GF-D8 (cell line): Measurements from ENCODE around the gene POLG.

Experiments used
- DNase-seq: peaks from one replicate; lab custom pipeline; 2025; lab: John Stamatoyannopoulos, UW

The POLG gene

GRCh38 chr15:89334510-89335297 lies at the start of gene POLG:
Gene POLG (minus strand): TSS chr15:89334824. CDS start chr15:89333754, 1,070 bp downstream.
- DNase-seq, result peak; percentile 95

- no peak for DNase-seq
Measured at GRCh38 chr15:89384176-89384604, 49.6 kb upstream of the POLG start.

GRCh38 chr15:89383365-89384175 lies 48.9 kb upstream of the POLG start:
- no peak for DNase-seq

- no peak for DNase-seq
Measured at GRCh38 chr15:89381888-89382686, 47.5 kb upstream of the POLG start.

GRCh38 chr15:89381331-89381730 lies 46.7 kb upstream of the POLG start:
- no peak for DNase-seq

- DNase-seq, result no peak
Measured at GRCh38 chr15:89379818-89380217, 45.2 kb upstream of the POLG start.

- no peak for DNase-seq
Measured at GRCh38 chr15:89379251-89379695, 44.6 kb upstream of the POLG start.

- no peak for DNase-seq
Measured at GRCh38 chr15:89378296-89379151, 43.9 kb upstream of the POLG start.

- DNase-seq, result no peak
Measured at GRCh38 chr15:89377842-89378295, 43.2 kb upstream of the POLG start.

GRCh38 chr15:89377024-89377841 lies 42.6 kb upstream of the POLG start:
- no peak for DNase-seq

GRCh38 chr15:89376388-89376787 lies 41.8 kb upstream of the POLG start:
- no peak for DNase-seq

GRCh38 chr15:89375093-89376005 lies 40.7 kb upstream of the POLG start:
- DNase-seq, result no peak

GRCh38 chr15:89374086-89374981 lies 39.7 kb upstream of the POLG start:
- DNase-seq, result no peak

GRCh38 chr15:89372069-89372935 lies 37.7 kb upstream of the POLG start:
- DNase-seq, result no peak

- DNase-seq, result no peak
Measured at GRCh38 chr15:89371228-89372044, 36.8 kb upstream of the POLG start.

GRCh38 chr15:89370978-89371227 lies 36.3 kb upstream of the POLG start:
- DNase-seq, result no peak
